ENCODE data around the gene PNPLA7. TPM values are rescaled to one million over a fixed set of nuclear protein-coding genes. Genes with fewer than 3 reads are reported as not detected.

PNPLA7 gene
- total RNA-seq, 1 donor from 2014 or later: 8.8 TPM

- TF ChIP-seq CTCF (IDR thresholded peaks at IDR 0.05; ENCODE audit: unreplicated experiment): no peak
- Mint-ChIP-seq H3K36me3 (ENCODE audit: insufficient read depth) (no peaks in the 10 kb centered on the region), H3K9me3 (ENCODE audit: low read depth) (no peaks in the 10 kb centered on the region), H3K4me1 (ENCODE audit: low read depth) (no peaks in the 10 kb centered on the region), H3K27me3 (no peaks in the 10 kb centered on the region), H3K4me3 (ENCODE audit: low read depth) (no peak overlapping the region), H3K27ac (no peak overlapping the region)
- DNase-seq (ENCODE audit: low spot score, unreplicated experiment): no peak
Observed at GRCh38 chr9:137428841-137429545, 121.2 kb downstream of the PNPLA7 start.

GRCh38 chr9:137428311-137428630 lies 121.9 kb downstream of the PNPLA7 start:
- no peaks in the 10 kb centered on the region for H3K9me3 Mint-ChIP-seq (ENCODE audit: low read depth)
- H3K4me3 Mint-ChIP-seq (ENCODE audit: low read depth): no peak overlapping the region
- DNase-seq (ENCODE audit: low spot score, unreplicated experiment): no peak
- no peaks in the 10 kb centered on the region for H3K27me3 Mint-ChIP-seq
- H3K27ac Mint-ChIP-seq: no peak overlapping the region
- no peak for TF ChIP-seq CTCF (IDR thresholded peaks at IDR 0.05; ENCODE audit: unreplicated experiment)
- no peaks in the 10 kb centered on the region for H3K36me3 Mint-ChIP-seq (ENCODE audit: insufficient read depth)
- H3K4me1 Mint-ChIP-seq (ENCODE audit: low read depth): no peaks in the 10 kb centered on the region

- no peaks in the 10 kb centered on the region for H3K27me3 Mint-ChIP-seq
- H3K9me3 Mint-ChIP-seq (ENCODE audit: low read depth): no peaks in the 10 kb centered on the region
- H3K36me3 Mint-ChIP-seq (ENCODE audit: insufficient read depth): no peaks in the 10 kb centered on the region
- H3K4me1 Mint-ChIP-seq (ENCODE audit: low read depth): no peaks in the 10 kb centered on the region
- no peak overlapping the region for H3K4me3 Mint-ChIP-seq (ENCODE audit: low read depth)
- DNase-seq (ENCODE audit: low spot score, unreplicated experiment): no peak
- H3K27ac Mint-ChIP-seq: no peak overlapping the region
- TF ChIP-seq CTCF (IDR thresholded peaks at IDR 0.05; ENCODE audit: unreplicated experiment): no peak
Observed at GRCh38 chr9:137427454-137428310, 122.5 kb downstream of the PNPLA7 start.

- no peak overlapping the region for H3K4me3 Mint-ChIP-seq (ENCODE audit: low read depth)
- no peaks in the 10 kb centered on the region for H3K9me3 Mint-ChIP-seq (ENCODE audit: low read depth)
- DNase-seq (ENCODE audit: low spot score, unreplicated experiment): no peak
- no peaks in the 10 kb centered on the region for H3K36me3 Mint-ChIP-seq (ENCODE audit: insufficient read depth)
- H3K4me1 Mint-ChIP-seq (ENCODE audit: low read depth): peaks cover 10% of the 10 kb centered on the region
- TF ChIP-seq CTCF (IDR thresholded peaks at IDR 0.05; ENCODE audit: unreplicated experiment): no peak
- H3K27me3 Mint-ChIP-seq: no peaks in the 10 kb centered on the region
- H3K27ac Mint-ChIP-seq: no peak overlapping the region
Observed at GRCh38 chr9:137426018-137426681, 124.1 kb downstream of the PNPLA7 start.

- no peak for DNase-seq (ENCODE audit: low spot score, unreplicated experiment)
- no peaks in the 10 kb centered on the region for H3K27me3 Mint-ChIP-seq
- no peak for TF ChIP-seq CTCF (IDR thresholded peaks at IDR 0.05; ENCODE audit: unreplicated experiment)
- H3K4me1 Mint-ChIP-seq (ENCODE audit: low read depth): peaks cover 10% of the 10 kb centered on the region
- peak overlapping the region; percentile 70 for H3K4me3 Mint-ChIP-seq (ENCODE audit: low read depth)
- H3K27ac Mint-ChIP-seq: no peak overlapping the region
- H3K36me3 Mint-ChIP-seq (ENCODE audit: insufficient read depth): no peaks in the 10 kb centered on the region
- H3K9me3 Mint-ChIP-seq (ENCODE audit: low read depth): no peaks in the 10 kb centered on the region
Observed at GRCh38 chr9:137423514-137424291, 126.5 kb downstream of the PNPLA7 start.

All from progenitor cell of endocrine pancreas (in vitro differentiated cells).